GM12864 (cell line): ENCODE results near the gene MFGE8.

ENCODE experiments used
- DNase-seq: peaks from one replicate; pipeline ENCODE4 v3.0.0-alpha.2; 2011; ENCODE audit warnings: low read depth
- H3K4me3 ChIP-seq: 2 replicates; pipeline ENCODE4 v1.5.1; 2011; ENCODE audit warnings: mild to moderate bottlenecking, low read depth, low read length, control low read depth
- TF ChIP-seq, protein P1 (sequence below): IDR thresholded peaks from 2 replicates; pipeline ENCODE4 v1.5.1; 2011; ENCODE audit warnings: low read depth, mild to moderate bottlenecking, moderate library complexity, low read length, control low read depth, inconsistent platforms; ENCODE audit errors: missing control alignments

MFGE8 gene

DNA sequence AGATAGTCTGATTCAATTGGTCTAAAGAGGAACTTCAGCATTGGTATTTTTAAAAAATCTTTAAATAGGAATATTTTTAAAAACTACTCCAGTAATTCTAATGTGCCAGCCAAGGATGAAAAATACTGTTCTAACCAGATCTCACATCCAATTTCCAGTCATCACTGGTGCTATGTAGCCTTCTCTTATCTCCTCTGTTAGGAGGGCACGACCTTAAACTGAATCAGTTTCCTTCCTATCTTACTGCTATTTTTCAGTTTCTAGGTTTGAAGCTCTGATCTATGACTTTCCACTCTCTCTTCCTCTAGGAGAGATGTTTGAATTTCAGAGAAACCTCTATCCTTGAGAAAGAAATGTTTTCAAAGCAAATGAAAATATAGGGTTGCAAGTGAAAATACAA is 49.8 kb downstream of the MFGE8 start:
- no peak for DNase-seq
- TF ChIP-seq, protein P1, sequence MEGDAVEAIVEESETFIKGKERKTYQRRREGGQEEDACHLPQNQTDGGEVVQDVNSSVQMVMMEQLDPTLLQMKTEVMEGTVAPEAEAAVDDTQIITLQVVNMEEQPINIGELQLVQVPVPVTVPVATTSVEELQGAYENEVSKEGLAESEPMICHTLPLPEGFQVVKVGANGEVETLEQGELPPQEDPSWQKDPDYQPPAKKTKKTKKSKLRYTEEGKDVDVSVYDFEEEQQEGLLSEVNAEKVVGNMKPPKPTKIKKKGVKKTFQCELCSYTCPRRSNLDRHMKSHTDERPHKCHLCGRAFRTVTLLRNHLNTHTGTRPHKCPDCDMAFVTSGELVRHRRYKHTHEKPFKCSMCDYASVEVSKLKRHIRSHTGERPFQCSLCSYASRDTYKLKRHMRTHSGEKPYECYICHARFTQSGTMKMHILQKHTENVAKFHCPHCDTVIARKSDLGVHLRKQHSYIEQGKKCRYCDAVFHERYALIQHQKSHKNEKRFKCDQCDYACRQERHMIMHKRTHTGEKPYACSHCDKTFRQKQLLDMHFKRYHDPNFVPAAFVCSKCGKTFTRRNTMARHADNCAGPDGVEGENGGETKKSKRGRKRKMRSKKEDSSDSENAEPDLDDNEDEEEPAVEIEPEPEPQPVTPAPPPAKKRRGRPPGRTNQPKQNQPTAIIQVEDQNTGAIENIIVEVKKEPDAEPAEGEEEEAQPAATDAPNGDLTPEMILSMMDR, result no peak
- no peak overlapping the region for H3K4me3 ChIP-seq

DNA sequence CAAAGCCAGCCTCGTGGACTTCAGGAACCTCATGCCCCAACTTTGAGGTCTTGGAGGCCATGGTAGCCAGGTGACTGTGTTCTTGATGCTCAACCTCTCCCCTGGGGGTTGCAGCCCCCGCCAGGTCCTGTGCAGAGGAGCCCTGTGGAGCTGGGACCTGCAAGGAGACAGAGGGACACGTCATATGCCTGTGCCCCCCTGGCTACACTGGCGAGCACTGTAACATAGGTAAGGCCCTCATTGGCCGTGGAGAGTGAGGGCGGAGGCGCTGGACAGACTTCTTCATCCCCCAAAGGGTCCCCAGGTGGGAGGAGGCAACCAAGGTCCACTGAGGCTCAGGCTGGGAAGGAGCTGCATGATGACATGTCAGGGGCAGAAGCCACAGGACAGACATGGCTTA is 53.0 kb downstream of the MFGE8 start:
- TF ChIP-seq, protein P1, result no peak
- no peak overlapping the region for H3K4me3 ChIP-seq
- no peak for DNase-seq

DNA sequence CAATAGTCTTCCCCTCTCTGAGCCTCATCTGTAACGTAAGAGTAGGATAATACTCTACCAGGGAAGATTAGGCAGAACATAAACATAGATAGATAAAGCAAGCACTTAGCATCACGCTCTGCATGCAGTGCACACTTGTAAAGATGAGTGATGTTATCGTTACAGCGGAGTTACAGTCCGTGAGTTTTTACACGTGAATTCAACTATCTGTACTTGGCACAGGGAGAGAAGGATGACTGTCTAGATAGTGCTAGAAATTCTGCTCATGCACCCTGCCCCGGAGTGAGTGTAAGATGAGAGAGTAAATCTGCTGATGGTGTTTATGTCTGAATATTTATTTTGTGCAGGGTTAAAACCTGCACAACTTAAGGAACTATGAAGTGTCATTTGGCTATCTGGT is 53.6 kb downstream of the MFGE8 start:
- no peak for DNase-seq
- TF ChIP-seq, protein P1, result no peak
- no peak overlapping the region for H3K4me3 ChIP-seq

DNA sequence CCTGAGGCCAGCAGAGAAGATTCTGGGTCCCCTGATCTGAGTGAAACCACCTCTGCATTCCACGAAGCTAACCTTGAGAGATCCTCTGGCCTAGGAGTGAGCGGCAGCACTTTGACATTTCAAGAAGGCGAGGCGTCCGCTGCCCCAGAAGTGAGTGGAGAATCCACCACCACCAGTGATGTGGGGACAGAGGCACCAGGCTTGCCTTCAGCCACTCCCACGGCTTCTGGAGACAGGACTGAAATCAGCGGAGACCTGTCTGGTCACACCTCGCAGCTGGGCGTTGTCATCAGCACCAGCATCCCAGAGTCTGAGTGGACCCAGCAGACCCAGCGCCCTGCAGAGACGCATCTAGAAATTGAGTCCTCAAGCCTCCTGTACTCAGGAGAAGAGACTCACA is 54.2 kb downstream of the MFGE8 start:
- TF ChIP-seq, protein P1, result no peak
- DNase-seq, result no peak
- H3K4me3 ChIP-seq, result no peak overlapping the region

DNA sequence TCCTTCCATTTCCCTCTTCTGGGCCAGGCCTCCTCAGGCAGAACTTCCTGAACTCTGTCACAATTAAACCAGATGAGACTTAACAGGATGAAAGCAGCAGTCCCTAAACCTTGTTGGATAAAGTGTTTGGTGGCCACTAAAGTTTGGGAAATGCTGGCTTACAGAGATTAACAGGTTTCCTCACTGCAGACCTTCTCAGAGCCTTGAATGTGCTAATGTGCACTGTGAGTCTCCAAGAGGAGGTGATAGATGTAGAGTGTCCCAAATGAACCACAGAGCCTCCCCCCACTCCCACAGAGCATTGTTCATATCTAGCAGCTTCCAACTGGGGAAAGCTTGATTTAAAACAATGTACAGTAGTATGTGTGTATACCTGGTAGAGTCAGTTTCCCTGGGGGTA is 60.7 kb downstream of the MFGE8 start:
- no peak for DNase-seq
- TF ChIP-seq, protein P1, result no peak
- H3K4me3 ChIP-seq, result no peak overlapping the region

DNA sequence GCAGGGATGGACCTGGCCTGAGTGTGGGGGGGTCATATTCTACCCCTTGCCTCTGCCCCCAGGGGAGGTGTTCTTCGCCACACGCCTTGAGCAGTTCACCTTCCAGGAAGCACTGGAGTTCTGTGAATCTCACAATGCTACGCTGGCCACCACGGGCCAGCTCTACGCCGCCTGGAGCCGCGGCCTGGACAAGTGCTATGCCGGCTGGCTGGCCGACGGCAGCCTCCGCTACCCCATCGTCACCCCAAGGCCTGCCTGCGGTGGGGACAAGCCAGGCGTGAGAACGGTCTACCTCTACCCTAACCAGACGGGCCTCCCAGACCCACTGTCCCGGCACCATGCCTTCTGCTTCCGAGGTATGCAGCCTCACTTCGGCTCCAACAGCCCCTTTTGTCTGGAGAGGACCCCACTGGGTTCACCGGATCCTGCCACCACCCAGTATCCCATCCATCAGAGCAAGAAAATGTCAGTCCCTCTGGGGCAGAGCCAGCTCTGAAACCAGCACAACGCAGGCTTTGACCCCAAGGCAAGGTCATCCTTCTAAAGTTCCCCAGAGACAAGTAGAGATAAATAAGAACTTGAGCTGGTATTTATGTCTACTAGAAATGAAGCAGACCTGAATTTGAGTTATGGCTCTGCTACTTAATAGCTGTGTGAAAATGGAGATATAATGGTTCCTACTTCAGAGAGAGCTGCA is 63.7 kb downstream of the MFGE8 start:
- DNase-seq, result no peak
- TF ChIP-seq, protein P1, result no peak
- H3K4me3 ChIP-seq, result no peak overlapping the region
